GM12892 (cell line): Measurements from ENCODE around the gene METTL8. TPM values are rescaled to one million over a fixed set of nuclear protein-coding genes. Genes with fewer than 3 reads are reported as not detected.
A peak's percentile ranks its signal among the peaks of the same experiment; 100 is the strongest.

Source experiments
- DNase-seq: peaks from one replicate; pipeline ENCODE4 v3.0.0; 2011; ENCODE audit not compliant: insufficient read length
- FAIRE-seq: peaks from 2 replicates; lab custom pipeline; 2011; peaks lifted over from hg19 to GRCh38; lab: Jason Lieb, UNC
- POLR2A ChIP-seq: IDR thresholded peaks from 2 replicates; pipeline ENCODE4 v1.6.1; 2011; ENCODE audit warnings: low read depth, low read length, control low read depth
- POLR2AphosphoS5 ChIP-seq: IDR thresholded peaks from 2 replicates; pipeline ENCODE4 v1.6.1; 2011; ENCODE audit warnings: low read depth, low read length, control low read depth
- TAF1 ChIP-seq: IDR thresholded peaks from 2 replicates; pipeline ENCODE4 v1.6.1; 2011; ENCODE audit warnings: low read depth, mild to moderate bottlenecking, control low read depth, low read length, borderline replicate concordance
- polyA plus RNA-seq: library from polyadenylated mRNA; unstranded; fragments of >200 nt; gene quantifications from one replicate; pipeline ENCODE4 v1.2.1, GENCODE V29; 2012; ENCODE audit warnings: missing spikeins, inconsistent platforms; ENCODE audit not compliant: missing spikeins

METTL8 gene, protein sequence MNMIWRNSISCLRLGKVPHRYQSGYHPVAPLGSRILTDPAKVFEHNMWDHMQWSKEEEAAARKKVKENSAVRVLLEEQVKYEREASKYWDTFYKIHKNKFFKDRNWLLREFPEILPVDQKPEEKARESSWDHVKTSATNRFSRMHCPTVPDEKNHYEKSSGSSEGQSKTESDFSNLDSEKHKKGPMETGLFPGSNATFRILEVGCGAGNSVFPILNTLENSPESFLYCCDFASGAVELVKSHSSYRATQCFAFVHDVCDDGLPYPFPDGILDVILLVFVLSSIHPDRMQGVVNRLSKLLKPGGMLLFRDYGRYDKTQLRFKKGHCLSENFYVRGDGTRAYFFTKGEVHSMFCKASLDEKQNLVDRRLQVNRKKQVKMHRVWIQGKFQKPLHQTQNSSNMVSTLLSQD
- 48.8 TPM for polyA plus RNA-seq

- FAIRE-seq, result no peak
- TF ChIP-seq TAF1 (peak; percentile 79; the same call in 1 of the 2 replicates), POLR2AphosphoS5 (peak; percentile 84), POLR2A (peak; percentile 86; the same call in 1 of the 2 replicates)
- no peak for DNase-seq
Observed at GRCh38 chr2:171433763-171434012, at the start of gene METTL8. Gene METTL8, minus strand, starts transcription at chr2:171433990. Its CDS starts 41,805 bp downstream, at chr2:171392185.

GRCh38 chr2:171482877-171483276 is 49.1 kb upstream of the METTL8 start:
- DNase-seq, result no peak
- peak; percentile 76 for FAIRE-seq
- TF ChIP-seq TAF1 (no peak), POLR2AphosphoS5 (no peak), POLR2A (no peak)

DNA sequence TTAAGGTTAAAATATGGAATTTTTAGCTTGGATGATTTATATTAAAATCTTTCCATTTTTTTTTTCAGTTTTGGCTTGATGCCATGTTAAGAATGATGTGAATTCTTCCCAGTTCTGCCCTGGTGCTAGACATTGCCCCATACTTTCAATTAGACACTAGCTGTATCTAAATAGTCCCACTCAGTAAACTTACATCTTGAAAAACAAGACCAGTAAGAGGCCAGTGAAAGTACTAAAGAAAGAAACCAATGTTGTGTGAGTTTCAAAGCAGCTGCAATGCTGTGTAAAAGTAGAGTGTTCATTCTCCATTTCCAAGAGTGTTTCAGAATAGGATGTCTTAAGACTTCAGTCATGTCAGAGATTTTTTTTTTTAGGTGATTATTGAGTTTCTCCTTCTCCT is 48.5 kb upstream of the METTL8 start:
- TF ChIP-seq POLR2AphosphoS5 (no peak), TAF1 (no peak), POLR2A (no peak)
- DNase-seq (no peak), FAIRE-seq (no peak)

DNA sequence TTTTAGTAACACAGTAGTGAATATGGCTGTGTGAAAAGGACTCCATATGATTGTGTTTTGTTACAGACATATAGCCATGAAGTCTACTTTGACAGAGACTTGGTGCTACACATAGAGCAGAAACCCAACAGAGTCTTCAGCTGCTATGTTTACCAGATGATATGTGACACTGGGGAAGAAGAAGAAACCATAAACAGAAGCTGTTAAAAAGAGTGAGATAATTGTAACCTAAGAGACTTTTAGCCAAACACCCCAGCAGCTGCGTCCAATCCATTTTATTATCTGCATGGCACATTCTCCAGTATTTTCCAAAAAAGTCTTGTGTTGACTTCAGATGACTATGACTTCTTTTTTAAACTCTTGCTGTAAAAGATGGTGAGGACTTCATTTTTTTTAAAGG is 47.1 kb upstream of the METTL8 start:
- TF ChIP-seq POLR2A, result no peak
- TF ChIP-seq TAF1, result no peak
- no peak for TF ChIP-seq POLR2AphosphoS5
- FAIRE-seq (no peak), DNase-seq (no peak)

DNA sequence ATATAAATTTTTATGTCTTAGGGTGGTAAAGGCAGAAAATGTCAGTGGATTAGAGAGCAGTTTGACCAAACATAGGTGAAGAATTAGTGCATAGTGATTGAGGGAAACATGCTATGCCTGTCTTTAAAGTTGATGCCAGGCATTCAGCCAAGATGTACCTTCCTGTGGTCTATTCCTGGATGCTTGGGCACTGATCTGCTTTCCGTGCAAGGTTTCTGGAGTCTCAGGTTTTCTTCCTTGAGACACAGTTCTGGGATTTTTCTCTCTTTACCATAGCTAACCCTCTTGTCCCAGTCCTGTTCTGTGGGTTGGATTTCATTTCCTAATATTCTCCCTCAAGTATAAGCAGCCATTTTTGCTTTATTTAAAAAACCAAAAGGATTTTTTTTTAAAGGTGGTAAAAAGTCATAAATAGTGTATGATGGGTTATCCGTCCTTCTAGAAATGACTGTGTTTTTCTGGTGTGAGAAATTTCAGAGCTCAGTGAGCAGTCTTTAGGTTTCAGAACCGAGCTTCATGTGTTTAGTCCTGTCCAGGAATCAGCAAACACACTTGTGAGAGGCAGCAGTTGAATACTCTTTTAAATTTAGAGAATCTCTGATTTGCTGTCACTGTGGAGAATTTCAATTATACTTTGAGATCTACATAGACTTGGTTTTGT is 45.5 kb upstream of the METTL8 start:
- DNase-seq (no peak), FAIRE-seq (peak; percentile 91)
- TF ChIP-seq POLR2A (no peak), TAF1 (no peak), POLR2AphosphoS5 (no peak)

DNA sequence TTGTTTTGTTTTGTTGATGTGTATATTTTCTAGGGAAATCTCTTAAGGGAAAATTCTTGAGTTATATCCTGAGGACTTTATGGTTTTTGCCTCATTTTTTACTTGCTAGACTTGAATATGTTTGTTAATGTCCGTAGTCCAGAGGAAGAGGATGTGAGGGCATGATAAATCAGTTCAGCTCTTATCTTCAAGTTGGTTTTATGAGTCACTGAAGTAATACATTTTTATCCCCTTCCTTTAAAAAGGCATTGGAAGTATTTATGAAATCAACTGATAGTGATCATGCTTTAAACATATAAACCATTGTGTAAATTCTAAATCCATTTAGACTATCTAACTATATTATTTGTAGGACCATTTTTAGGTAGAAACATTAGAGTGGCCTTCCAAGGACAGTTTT is 44.6 kb upstream of the METTL8 start:
- TF ChIP-seq POLR2A (no peak), POLR2AphosphoS5 (no peak), TAF1 (no peak)
- FAIRE-seq (no peak), DNase-seq (no peak)

- no peak for TF ChIP-seq POLR2AphosphoS5
- TF ChIP-seq POLR2A, result no peak
- TF ChIP-seq TAF1, result no peak
- no peak for FAIRE-seq
- DNase-seq, result no peak
Observed at GRCh38 chr2:171475979-171476378, 42.2 kb upstream of the METTL8 start.

GRCh38 chr2:171470129-171470528 is 36.3 kb upstream of the METTL8 start:
- FAIRE-seq (no peak), DNase-seq (no peak)
- TF ChIP-seq TAF1, result no peak
- TF ChIP-seq POLR2A, result no peak
- TF ChIP-seq POLR2AphosphoS5, result no peak

DNA sequence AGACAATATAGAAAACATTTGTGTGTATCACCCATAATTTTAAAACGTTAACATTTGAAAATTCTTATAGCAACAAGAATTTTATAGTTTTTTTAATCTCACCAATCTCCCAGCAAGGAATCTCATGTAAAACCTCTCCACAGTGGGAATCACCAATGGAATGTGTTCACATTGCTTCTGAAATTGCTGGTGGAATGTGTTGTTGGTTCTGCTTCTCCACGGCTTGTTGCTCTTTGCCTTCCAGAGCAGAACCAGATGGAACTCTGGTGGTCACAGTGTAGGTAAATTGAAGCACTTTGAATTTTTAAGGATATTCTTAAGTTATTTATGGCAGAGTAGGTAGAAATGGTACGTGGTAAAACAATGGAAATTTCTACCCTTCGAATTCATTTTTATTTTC is 35.4 kb upstream of the METTL8 start:
- FAIRE-seq (no peak), DNase-seq (no peak)
- TF ChIP-seq POLR2AphosphoS5, result no peak
- no peak for TF ChIP-seq TAF1
- TF ChIP-seq POLR2A, result no peak

GRCh38 chr2:171460537-171460936 is 26.7 kb upstream of the METTL8 start:
- no peak for DNase-seq
- FAIRE-seq, result no peak
- TF ChIP-seq TAF1, result no peak
- no peak for TF ChIP-seq POLR2A
- TF ChIP-seq POLR2AphosphoS5, result no peak

GRCh38 chr2:171459498-171459897 is 25.7 kb upstream of the METTL8 start:
- FAIRE-seq, result no peak

GRCh38 chr2:171452773-171453172 is 19.0 kb upstream of the METTL8 start:
- TF ChIP-seq POLR2AphosphoS5, result no peak
- TF ChIP-seq TAF1, result no peak
- no peak for TF ChIP-seq POLR2A
- DNase-seq, result no peak
- FAIRE-seq, result no peak

More at GRCh38 chr2:171459498-171459897, 25.7 kb upstream of the METTL8 start:
- no peak for DNase-seq
- TF ChIP-seq POLR2A (no peak), POLR2AphosphoS5 (no peak), TAF1 (no peak)
